ENCODE results near the gene RAPGEF4.

The RAPGEF4 gene

DNA sequence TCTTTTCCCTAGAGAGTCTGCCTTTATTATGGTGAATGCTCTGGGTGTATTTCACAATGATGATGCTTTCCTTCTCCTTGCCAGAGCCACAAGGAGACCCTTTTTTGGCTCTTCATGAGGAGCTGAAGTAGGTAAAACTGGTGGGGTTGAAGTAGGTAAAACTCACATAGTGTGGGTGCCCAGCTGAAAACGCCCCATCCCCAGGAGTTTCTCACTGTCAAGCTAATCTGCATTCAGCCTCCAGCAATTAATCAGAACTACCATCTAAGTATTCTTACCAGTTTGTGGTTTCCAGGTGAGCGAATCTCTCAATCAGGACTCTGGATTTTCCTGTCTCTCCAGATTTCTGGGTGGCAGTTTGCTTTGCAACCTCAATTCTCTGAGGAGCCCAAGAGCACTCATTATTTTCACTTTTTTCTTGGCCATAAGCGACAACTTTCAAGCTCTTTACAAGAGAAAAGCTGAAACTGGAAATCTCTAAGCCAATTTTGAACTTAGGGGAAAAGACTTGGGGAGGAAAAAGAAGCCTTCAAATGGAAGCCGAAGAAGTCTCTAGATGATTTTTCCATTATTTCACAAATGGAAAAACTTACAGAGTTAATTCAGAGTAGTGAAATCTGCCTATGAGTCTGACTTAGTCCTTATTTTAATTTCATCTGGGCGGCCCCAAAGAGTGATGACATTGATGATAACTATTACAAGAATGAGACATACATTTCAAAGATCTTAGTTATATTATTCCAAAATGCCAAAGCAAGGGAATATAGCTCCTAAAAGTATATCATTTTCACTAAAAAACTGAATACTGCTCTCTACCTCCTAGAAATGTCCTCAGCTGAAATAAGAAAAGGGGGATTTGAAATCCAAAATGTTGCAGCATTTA is 218.6 kb downstream of the RAPGEF4 start:
- WGBS, 2 donors (ENCODE audit: extremely low coverage in 2 of 2, insufficient read length in 2 of 2, insufficient replicate concordance in 1 of 2): no CpG with 5 or more reads among the region's 5 CpGs
- Histone ChIP-seq H3K4ac (ENCODE audit: low read length) (no peak overlapping the region), H3K4me3 (ENCODE audit: low read length in 2 of 2) (no peak overlapping the region), H2BK12ac (ENCODE audit: low read length) (no peak overlapping the region), H4K8ac (ENCODE audit: low read depth, low read length) (no peak overlapping the region), H3K23ac (ENCODE audit: low read depth, low read length, poor library complexity) (no peak overlapping the region), H2AK5ac (ENCODE audit: low read depth, low read length) (no peak overlapping the region), H3K27me3 (ENCODE audit: control insufficient read depth in 3 of 3, insufficient read depth in 3 of 3, low read depth in 1 of 3, low read length in 3 of 3) (no peaks in the 10 kb centered on the region), H3K79me1 (ENCODE audit: low read depth, low read length) (no peaks in the 10 kb centered on the region), H3K27ac (replicated peaks; ENCODE audit: low read length) (no peak overlapping the region), H3K4me1 (ENCODE audit: control insufficient read depth in 2 of 2, insufficient read depth in 1 of 2, low read depth in 1 of 2, low read length in 2 of 2) (peaks cover 0 to 1% of the 10 kb centered on the region in 2 donors), H2BK120ac (ENCODE audit: low read depth, low read length) (no peak overlapping the region), H3K36me3 (replicated peaks in 1 of 2; ENCODE audit: control insufficient read depth in 2 of 2, insufficient read depth in 2 of 2, low read length in 2 of 2) (no peaks in the 10 kb centered on the region), H3K18ac (ENCODE audit: low read length) (no peak overlapping the region), H3K9me3 (replicated peaks in 1 of 2; ENCODE audit: control insufficient read depth in 2 of 2, insufficient read depth in 1 of 2, low read depth in 1 of 2, low read length in 2 of 2) (no peaks in the 10 kb centered on the region), H3K9ac (ENCODE audit: low read depth, low read length, poor library complexity) (no peak overlapping the region), H3K4me2 (ENCODE audit: insufficient read depth, low read length, poor library complexity, severe bottlenecking) (no peak overlapping the region), H2BK5ac (ENCODE audit: low read length) (no peak overlapping the region), H3K14ac (ENCODE audit: low read length) (no peak overlapping the region), H4K91ac (ENCODE audit: low read depth, low read length, poor library complexity) (no peak overlapping the region), H2AFZ (ENCODE audit: low read length) (no peak overlapping the region), H2BK15ac (ENCODE audit: low read length) (no peak overlapping the region)
- no peak for DNase-seq (ENCODE audit: low spot score)

- Histone ChIP-seq H3K4me1 (ENCODE audit: control insufficient read depth in 2 of 2, insufficient read depth in 1 of 2, low read depth in 1 of 2, low read length in 2 of 2) (peaks cover 0 to 1% of the 10 kb centered on the region in 2 donors), H4K91ac (ENCODE audit: low read depth, low read length, poor library complexity) (no peak overlapping the region), H2AFZ (ENCODE audit: low read length) (no peak overlapping the region), H3K4me3 (ENCODE audit: low read length in 2 of 2) (no peak overlapping the region), H3K36me3 (replicated peaks in 1 of 2; ENCODE audit: control insufficient read depth in 2 of 2, insufficient read depth in 2 of 2, low read length in 2 of 2) (no peaks in the 10 kb centered on the region), H3K9ac (ENCODE audit: low read depth, low read length, poor library complexity) (no peak overlapping the region), H4K8ac (ENCODE audit: low read depth, low read length) (no peak overlapping the region), H3K14ac (ENCODE audit: low read length) (no peak overlapping the region), H2BK12ac (ENCODE audit: low read length) (no peak overlapping the region), H2BK15ac (ENCODE audit: low read length) (no peak overlapping the region), H2BK120ac (ENCODE audit: low read depth, low read length) (no peak overlapping the region), H3K79me1 (ENCODE audit: low read depth, low read length) (no peaks in the 10 kb centered on the region), H3K18ac (ENCODE audit: low read length) (no peak overlapping the region), H2BK5ac (ENCODE audit: low read length) (no peak overlapping the region), H3K27me3 (ENCODE audit: control insufficient read depth in 3 of 3, insufficient read depth in 3 of 3, low read depth in 1 of 3, low read length in 3 of 3) (no peaks in the 10 kb centered on the region), H3K27ac (replicated peaks; ENCODE audit: low read length) (no peak overlapping the region), H3K23ac (ENCODE audit: low read depth, low read length, poor library complexity) (no peak overlapping the region), H3K4me2 (ENCODE audit: insufficient read depth, low read length, poor library complexity, severe bottlenecking) (no peak overlapping the region), H3K4ac (ENCODE audit: low read length) (no peak overlapping the region), H3K9me3 (replicated peaks in 1 of 2; ENCODE audit: control insufficient read depth in 2 of 2, insufficient read depth in 1 of 2, low read depth in 1 of 2, low read length in 2 of 2) (no peaks in the 10 kb centered on the region), H2AK5ac (ENCODE audit: low read depth, low read length) (no peak overlapping the region)
- no peak for DNase-seq (ENCODE audit: low spot score)
- no CpG with 5 or more reads among the region's 11 CpGs for WGBS, 2 donors (ENCODE audit: extremely low coverage in 2 of 2, insufficient read length in 2 of 2, insufficient replicate concordance in 1 of 2)
Measured at GRCh38 chr2:172955587-172955986, 219.9 kb downstream of the RAPGEF4 start.

DNA sequence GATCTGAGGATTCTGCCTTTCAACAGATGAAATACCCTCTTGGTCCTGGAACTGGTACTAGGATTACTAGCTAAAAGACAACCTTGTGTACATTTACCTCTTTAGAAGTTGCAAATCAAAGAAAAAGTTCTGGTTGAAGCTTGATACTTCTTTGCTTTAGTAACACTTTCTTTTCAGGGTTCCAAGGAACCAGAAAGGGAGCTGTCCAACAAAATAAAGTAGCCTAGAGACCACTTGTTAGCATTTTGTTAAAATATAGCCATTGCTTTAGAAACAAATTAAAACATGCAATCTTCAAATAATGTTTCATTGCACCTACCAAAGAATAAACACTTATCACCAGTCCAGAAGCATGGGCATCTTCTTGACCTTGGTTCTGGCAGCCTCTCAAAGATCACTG is 222.1 kb downstream of the RAPGEF4 start:
- no peak overlapping the region for H3K18ac ChIP-seq (ENCODE audit: low read length)
- H3K27me3 ChIP-seq (ENCODE audit: control insufficient read depth in 3 of 3, insufficient read depth in 3 of 3, low read depth in 1 of 3, low read length in 3 of 3): no peaks in the 10 kb centered on the region
- no peak overlapping the region for H2AK5ac ChIP-seq (ENCODE audit: low read depth, low read length)
- H4K8ac ChIP-seq (ENCODE audit: low read depth, low read length): no peak overlapping the region
- no peak for DNase-seq (ENCODE audit: low spot score)
- H3K14ac ChIP-seq (ENCODE audit: low read length): no peak overlapping the region
- no peak overlapping the region for H3K23ac ChIP-seq (ENCODE audit: low read depth, low read length, poor library complexity)
- no peak overlapping the region for H2BK12ac ChIP-seq (ENCODE audit: low read length)
- H2AFZ ChIP-seq (ENCODE audit: low read length): no peak overlapping the region
- H3K9ac ChIP-seq (ENCODE audit: low read depth, low read length, poor library complexity): no peak overlapping the region
- H3K79me1 ChIP-seq (ENCODE audit: low read depth, low read length): no peaks in the 10 kb centered on the region
- no peak overlapping the region for H2BK120ac ChIP-seq (ENCODE audit: low read depth, low read length)
- H2BK15ac ChIP-seq (ENCODE audit: low read length): no peak overlapping the region
- H2BK5ac ChIP-seq (ENCODE audit: low read length): no peak overlapping the region
- H3K4me2 ChIP-seq (ENCODE audit: insufficient read depth, low read length, poor library complexity, severe bottlenecking): no peak overlapping the region
- no peak overlapping the region for H3K4me3 ChIP-seq (ENCODE audit: low read length in 2 of 2)
- no peak overlapping the region for H3K27ac ChIP-seq (replicated peaks; ENCODE audit: low read length)
- H3K4me1 ChIP-seq (ENCODE audit: control insufficient read depth in 2 of 2, insufficient read depth in 1 of 2, low read depth in 1 of 2, low read length in 2 of 2): peaks cover 0 to 1% of the 10 kb centered on the region in 2 donors
- no peak overlapping the region for H3K4ac ChIP-seq (ENCODE audit: low read length)
- H3K36me3 ChIP-seq (replicated peaks in 1 of 2; ENCODE audit: control insufficient read depth in 2 of 2, insufficient read depth in 2 of 2, low read length in 2 of 2): no peaks in the 10 kb centered on the region
- no peaks in the 10 kb centered on the region for H3K9me3 ChIP-seq (replicated peaks in 1 of 2; ENCODE audit: control insufficient read depth in 2 of 2, insufficient read depth in 1 of 2, low read depth in 1 of 2, low read length in 2 of 2)
- no peak overlapping the region for H4K91ac ChIP-seq (ENCODE audit: low read depth, low read length, poor library complexity)

GRCh38 chr2:172962082-172962481 is 226.4 kb downstream of the RAPGEF4 start:
- Histone ChIP-seq H3K27ac (replicated peaks; ENCODE audit: low read length) (no peak overlapping the region), H3K27me3 (ENCODE audit: control insufficient read depth in 3 of 3, insufficient read depth in 3 of 3, low read depth in 1 of 3, low read length in 3 of 3) (no peaks in the 10 kb centered on the region), H4K8ac (ENCODE audit: low read depth, low read length) (no peak overlapping the region), H2BK5ac (ENCODE audit: low read length) (no peak overlapping the region), H3K79me1 (ENCODE audit: low read depth, low read length) (no peaks in the 10 kb centered on the region), H3K4me1 (ENCODE audit: control insufficient read depth in 2 of 2, insufficient read depth in 1 of 2, low read depth in 1 of 2, low read length in 2 of 2) (peaks cover 0 to 2% of the 10 kb centered on the region in 2 donors), H3K4ac (ENCODE audit: low read length) (no peak overlapping the region), H3K23ac (ENCODE audit: low read depth, low read length, poor library complexity) (no peak overlapping the region), H4K91ac (ENCODE audit: low read depth, low read length, poor library complexity) (no peak overlapping the region), H3K36me3 (replicated peaks in 1 of 2; ENCODE audit: control insufficient read depth in 2 of 2, insufficient read depth in 2 of 2, low read length in 2 of 2) (no peaks in the 10 kb centered on the region), H2BK12ac (ENCODE audit: low read length) (no peak overlapping the region), H3K4me3 (ENCODE audit: low read length in 2 of 2) (no peak overlapping the region), H3K4me2 (ENCODE audit: insufficient read depth, low read length, poor library complexity, severe bottlenecking) (no peak overlapping the region), H2BK120ac (ENCODE audit: low read depth, low read length) (no peak overlapping the region), H2AK5ac (ENCODE audit: low read depth, low read length) (no peak overlapping the region), H2BK15ac (ENCODE audit: low read length) (no peak overlapping the region), H3K9me3 (replicated peaks in 1 of 2; ENCODE audit: control insufficient read depth in 2 of 2, insufficient read depth in 1 of 2, low read depth in 1 of 2, low read length in 2 of 2) (no peaks in the 10 kb centered on the region), H3K9ac (ENCODE audit: low read depth, low read length, poor library complexity) (no peak overlapping the region), H2AFZ (ENCODE audit: low read length) (no peak overlapping the region), H3K18ac (ENCODE audit: low read length) (no peak overlapping the region), H3K14ac (ENCODE audit: low read length) (no peak overlapping the region)
- no peak for DNase-seq (ENCODE audit: low spot score)
- no CpG with 5 or more reads among the region's 1 CpG for WGBS, 2 donors (ENCODE audit: extremely low coverage in 2 of 2, insufficient read length in 2 of 2, insufficient replicate concordance in 1 of 2)
